MM.1S (cell line): Measurements from ENCODE around the gene ATP2B1.

Source experiments
- DNase-seq: peaks from one replicate; pipeline ENCODE4 v3.0.0-alpha.2; 2015
- H2AFZ ChIP-seq: fragments of 300-600 bp; sonication (generic); 2 replicates; pipeline ENCODE4 v1.6.0; 2016; ENCODE audit warnings: antibody characterized with exemption, low read length
- H3F3A ChIP-seq: fragments of 300-600 bp; sonication (generic); 2 replicates; pipeline ENCODE4 v1.6.1; 2016; ENCODE audit warnings: mild to moderate bottlenecking, antibody characterized with exemption, low read length, moderate library complexity, mixed read lengths; ENCODE audit not compliant: insufficient read depth
- H3K27ac ChIP-seq: fragments of 300-600 bp; sonication (generic); 2 replicates; pipeline ENCODE4 v1.5.1; 2016; ENCODE audit warnings: mild to moderate bottlenecking, low read length
- H3K27me3 ChIP-seq: fragments of 300-600 bp; sonication (generic); replicated peaks from 2 replicates; pipeline ENCODE4 v1.6.0; 2016; ENCODE audit warnings: low read length; ENCODE audit not compliant: insufficient read depth
- H3K36me3 ChIP-seq: fragments of 300-600 bp; sonication (generic); replicated peaks from 2 replicates; pipeline ENCODE4 v1.6.1; 2016; ENCODE audit warnings: mild to moderate bottlenecking, low read length, mixed read lengths; ENCODE audit not compliant: insufficient read depth
- H3K4me1 ChIP-seq: fragments of 300-600 bp; sonication (generic); 2 replicates; pipeline ENCODE4 v1.6.1; 2016; ENCODE audit warnings: low read length, mixed read lengths
- H3K4me2 ChIP-seq: fragments of 300-600 bp; sonication (generic); 2 replicates; pipeline ENCODE4 v1.6.0; 2016; ENCODE audit warnings: low read depth, low read length
- H3K4me3 ChIP-seq: fragments of 300-600 bp; sonication (generic); 2 replicates; pipeline ENCODE4 v1.5.1; 2016; ENCODE audit warnings: low read length, mixed read lengths
- H3K79me2 ChIP-seq: fragments of 300-600 bp; sonication (generic); 2 replicates; pipeline ENCODE4 v1.6.1; 2016; ENCODE audit warnings: mixed run types, low read length, mixed read lengths
- H3K9ac ChIP-seq: fragments of 300-600 bp; sonication (generic); 2 replicates; pipeline ENCODE4 v1.6.1; 2016; ENCODE audit warnings: low read length, mixed read lengths
- H3K9me2 ChIP-seq: fragments of 300-600 bp; sonication (generic); replicated peaks from 2 replicates; pipeline ENCODE4 v1.6.1; 2016; ENCODE audit warnings: mild to moderate bottlenecking, low read length, mixed read lengths; ENCODE audit not compliant: insufficient read depth
- H3K9me3 ChIP-seq: fragments of 300-600 bp; sonication (generic); replicated peaks from 2 replicates; pipeline ENCODE4 v1.6.1; 2016; ENCODE audit warnings: mild to moderate bottlenecking, low read length, mixed read lengths; ENCODE audit not compliant: insufficient read depth
- H4K20me1 ChIP-seq: fragments of 300-600 bp; sonication (generic); 2 replicates; pipeline ENCODE4 v1.6.1; 2016; ENCODE audit warnings: mild to moderate bottlenecking, low read length, moderate library complexity, mixed read lengths; ENCODE audit not compliant: insufficient read depth
- CTCF ChIP-seq: fragments of 300-600 bp; sonication (generic); IDR thresholded peaks from 2 replicates; pipeline ENCODE4 v1.5.1; 2016; ENCODE audit warnings: antibody characterized with exemption, low read length, mixed read lengths
- EZH2 ChIP-seq: fragments of 300-600 bp; sonication (generic); optimal IDR thresholded peaks from 2 replicates; pipeline ENCODE3; 2017; ENCODE audit warnings: low read depth, mild to moderate bottlenecking, antibody characterized with exemption, low read length, mixed read lengths
- EZH2phosphoT487 ChIP-seq: fragments of 300-600 bp; sonication (generic); IDR thresholded peaks from 2 replicates; pipeline ENCODE4 v1.6.1; 2018; ENCODE audit warnings: antibody characterized with exemption, low read length

ATP2B1 gene

GRCh38 chr12:89661706-89662330, 46.8 kb downstream of the ATP2B1 start:
- no peaks in the 10 kb centered on the region for H3K9me3 ChIP-seq
- no peak for TF ChIP-seq EZH2phosphoT487
- TF ChIP-seq CTCF = no peak
- TF ChIP-seq EZH2 = no peak

GRCh38 chr12:89657739-89658138, 50.9 kb downstream of the ATP2B1 start:
- H3K4me2 ChIP-seq = no peak overlapping the region
- no peak for DNase-seq
- no peak overlapping the region for H3K27ac ChIP-seq
- H3K4me3 ChIP-seq = no peak overlapping the region
- no peaks in the 10 kb centered on the region for H3K4me1 ChIP-seq
- H3K9me3 ChIP-seq = no peaks in the 10 kb centered on the region
- no peaks in the 10 kb centered on the region for H3K9me2 ChIP-seq
- peaks cover 19% of the 10 kb centered on the region; the same call in 1 of the 2 replicates for H3K79me2 ChIP-seq
- TF ChIP-seq CTCF = no peak
- TF ChIP-seq EZH2 = no peak
- TF ChIP-seq EZH2phosphoT487 = no peak
- H3F3A ChIP-seq = no peaks in the 10 kb centered on the region
- H3K9ac ChIP-seq = no peak overlapping the region
- H3K36me3 ChIP-seq = no peaks in the 10 kb centered on the region
- H2AFZ ChIP-seq = no peak overlapping the region
- H4K20me1 ChIP-seq = no peaks in the 10 kb centered on the region
- H3K27me3 ChIP-seq = no peaks in the 10 kb centered on the region

More at GRCh38 chr12:89661706-89662330, 46.8 kb downstream of the ATP2B1 start:
- no peak for DNase-seq
- Histone ChIP-seq H2AFZ (no peak overlapping the region), H3K27me3 (no peaks in the 10 kb centered on the region), H3K79me2 (peaks cover 19% of the 10 kb centered on the region), H3K9ac (no peak overlapping the region), H3F3A (no peaks in the 10 kb centered on the region), H3K4me3 (no peak overlapping the region), H3K27ac (no peak overlapping the region), H3K9me2 (no peaks in the 10 kb centered on the region), H3K4me2 (no peak overlapping the region), H3K4me1 (0 out of 2 replicates have a peak, but pooled peaks cover 4% of the 10 kb centered on the region), H4K20me1 (no peaks in the 10 kb centered on the region), H3K36me3 (no peaks in the 10 kb centered on the region)

GRCh38 chr12:89657066-89657465, 51.6 kb downstream of the ATP2B1 start:
- no peaks in the 10 kb centered on the region for H3K27me3 ChIP-seq
- H3K4me3 ChIP-seq = no peak overlapping the region
- H3K4me1 ChIP-seq = no peaks in the 10 kb centered on the region
- no peaks in the 10 kb centered on the region for H3F3A ChIP-seq
- DNase-seq = no peak
- peaks cover 19% of the 10 kb centered on the region; the same call in 1 of the 2 replicates for H3K79me2 ChIP-seq
- no peaks in the 10 kb centered on the region for H3K9me2 ChIP-seq
- H3K9ac ChIP-seq = no peak overlapping the region
- TF ChIP-seq CTCF (no peak), EZH2phosphoT487 (no peak), EZH2 (no peak)
- H3K9me3 ChIP-seq = no peaks in the 10 kb centered on the region
- no peak overlapping the region for H2AFZ ChIP-seq
- H4K20me1 ChIP-seq = no peaks in the 10 kb centered on the region
- H3K36me3 ChIP-seq = no peaks in the 10 kb centered on the region
- H3K4me2 ChIP-seq = no peak overlapping the region
- no peak overlapping the region for H3K27ac ChIP-seq
